HG03159 (cell line): ENCODE results near the gene MTM1.
A peak's percentile ranks its signal among the peaks of the same experiment; 100 is the strongest.

Experiments
- ATAC-seq: cut with Tn5 transposase; IDR thresholded peaks from one replicate; pipeline ENCODE4 v1.9.1; 2021; ENCODE audit warnings: mild to moderate bottlenecking, moderate library complexity; ENCODE audit not compliant: unreplicated experiment

MTM1 gene

DNA sequence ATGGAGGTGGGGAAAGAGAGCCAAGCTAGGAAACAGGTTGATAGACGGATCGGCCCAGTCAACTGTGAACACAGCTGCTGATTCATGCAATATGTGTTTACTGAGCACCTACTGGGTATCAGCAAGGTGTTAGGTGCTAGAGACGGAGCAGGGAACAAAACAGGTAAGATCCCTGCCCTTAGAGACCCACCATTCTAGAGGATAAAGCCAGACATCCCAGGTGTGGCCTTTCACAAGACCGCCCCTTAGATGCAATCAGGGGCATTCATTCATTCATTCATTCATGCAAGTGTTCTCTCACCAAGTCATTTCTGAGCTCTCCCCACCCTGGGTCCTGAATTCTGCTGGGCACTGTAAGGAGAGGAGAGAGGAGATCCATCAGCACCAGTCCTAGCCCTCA, 20.2 kb upstream of the MTM1 start:
- no peak for ATAC-seq

DNA sequence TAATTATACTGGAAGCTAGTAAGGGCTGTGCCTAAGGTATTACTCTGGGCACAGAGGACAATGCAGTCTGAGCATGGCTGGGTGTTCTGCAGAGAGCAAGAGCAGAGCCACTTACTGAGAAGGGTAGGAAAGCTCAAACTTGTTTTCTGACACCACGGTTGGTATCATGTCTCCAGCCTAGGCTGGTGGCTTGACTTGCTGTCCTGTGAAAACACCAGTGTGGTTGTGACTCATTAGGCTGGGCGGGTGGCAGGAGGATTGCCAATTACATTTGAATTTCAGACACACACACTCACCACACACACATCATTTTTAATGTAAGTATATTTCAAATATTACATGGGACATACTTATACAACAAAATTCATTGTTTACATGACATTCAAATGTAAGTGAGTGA, 19.7 kb upstream of the MTM1 start:
- no peak for ATAC-seq

DNA sequence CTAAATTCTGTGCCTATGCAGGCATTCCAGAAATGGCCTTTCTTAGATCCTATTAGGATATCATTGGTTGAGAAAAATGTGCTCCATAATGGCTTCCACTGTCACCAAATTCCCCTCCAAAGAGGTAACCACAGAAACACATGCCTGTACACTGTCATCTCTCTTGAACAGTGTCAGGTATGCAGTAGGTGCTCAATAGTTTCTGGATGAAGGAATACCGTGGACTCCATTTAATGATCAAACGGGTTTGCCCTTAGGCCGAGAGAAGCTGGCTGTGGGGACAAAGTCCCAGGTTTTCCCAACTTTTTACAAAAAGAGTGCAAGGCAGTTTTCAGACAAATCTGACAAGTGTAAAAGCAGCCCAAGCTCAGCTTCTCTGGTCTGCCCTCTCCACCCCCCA, 16.5 kb upstream of the MTM1 start:
- ATAC-seq: no peak

- ATAC-seq: no peak
These were observed 10.0 kb upstream of the MTM1 start for GRCh38 chrX:150558424-150558823.

- ATAC-seq: no peak
These were observed 3.6 kb upstream of the MTM1 start for GRCh38 chrX:150564838-150565237.

DNA sequence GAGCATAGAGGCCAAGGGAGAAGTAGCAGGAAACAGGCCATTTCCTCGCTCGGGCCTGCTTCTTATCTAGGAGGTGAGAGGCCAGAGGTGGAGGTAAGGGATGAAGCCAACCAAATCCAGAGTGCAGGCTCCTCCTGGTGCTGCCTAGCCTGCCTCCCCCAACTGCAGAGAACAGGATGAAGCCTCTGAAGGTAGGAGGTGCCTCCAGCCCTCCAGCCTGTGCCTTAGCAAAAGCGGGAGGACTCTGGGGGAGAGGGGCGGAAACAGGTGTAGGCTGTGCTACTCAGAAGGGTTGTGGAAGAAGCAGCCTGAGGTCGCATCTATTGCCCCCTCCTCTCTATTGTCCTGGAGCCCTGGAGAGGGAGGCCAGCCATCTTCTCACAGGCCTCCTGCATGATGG, 2.9 kb upstream of the MTM1 start:
- ATAC-seq: no peak

GRCh38 chrX:150566734-150567182, 1.7 kb upstream of the MTM1 start:
- ATAC-seq: no peak

DNA sequence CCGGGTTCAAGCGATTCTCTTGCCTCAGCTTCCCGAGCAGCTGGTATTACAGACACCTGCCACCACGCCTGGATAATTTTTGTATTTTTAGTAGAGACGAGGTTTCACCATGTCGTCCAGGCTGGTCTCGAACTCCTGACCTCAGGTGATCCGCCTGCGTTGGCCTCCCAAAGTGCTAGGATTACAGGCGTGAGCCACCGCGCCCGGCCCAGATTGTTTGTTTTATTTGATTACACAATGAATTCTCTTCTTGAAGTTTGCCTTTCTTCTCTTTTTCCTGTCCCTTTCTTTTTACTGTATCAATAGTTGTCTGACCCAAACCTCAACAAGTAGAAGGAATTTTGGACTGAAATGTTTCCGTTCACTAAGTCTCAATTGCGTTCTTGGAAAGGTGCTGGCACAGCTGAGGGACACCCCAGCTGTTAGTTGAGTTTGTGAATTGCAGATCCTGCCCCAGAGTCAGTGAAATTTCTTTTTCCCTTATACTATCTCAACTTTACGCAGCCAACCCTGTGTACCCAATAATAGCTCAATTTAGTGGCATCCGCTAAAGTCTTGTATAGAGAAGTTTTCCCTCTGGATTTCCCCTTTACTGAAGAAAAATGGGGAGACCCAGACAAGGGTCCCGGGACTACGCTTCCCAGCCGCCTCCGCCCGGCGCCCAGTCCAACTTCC, 639 bp upstream of the MTM1 start:
- no peak for ATAC-seq

GRCh38 chrX:150569155-150569477, 695 bp downstream of the MTM1 start:
- ATAC-seq: peak; percentile 33

- no peak for ATAC-seq
These were observed 2.1 kb downstream of the MTM1 start for GRCh38 chrX:150570512-150570911.

GRCh38 chrX:150572206-150572605, 3.8 kb downstream of the MTM1 start:
- no peak for ATAC-seq

DNA sequence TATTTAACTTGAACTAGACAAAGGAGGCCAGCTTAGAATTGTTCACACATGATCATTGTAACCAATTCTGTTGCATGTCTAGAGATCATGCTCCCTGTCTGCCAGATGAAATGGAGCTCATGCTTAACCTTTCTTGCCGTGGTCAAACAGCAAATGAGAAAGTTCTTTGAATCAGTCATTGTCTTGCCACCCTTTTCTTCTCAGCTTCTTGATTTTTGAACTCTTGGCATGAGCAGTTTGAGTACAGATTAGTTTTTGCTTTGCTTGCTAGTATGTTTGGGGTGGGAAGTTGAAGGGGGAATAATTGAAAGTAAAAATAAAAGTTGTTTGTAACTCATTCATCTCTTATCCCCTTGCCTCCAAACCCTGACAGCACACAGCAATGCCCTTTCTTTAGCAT, 4.7 kb downstream of the MTM1 start:
- ATAC-seq: no peak

GRCh38 chrX:150573702-150574101, 5.3 kb downstream of the MTM1 start:
- ATAC-seq: no peak

GRCh38 chrX:150574559-150575418, 6.4 kb downstream of the MTM1 start:
- ATAC-seq: peak; percentile 50

- no peak for ATAC-seq
These were observed 7.0 kb downstream of the MTM1 start for GRCh38 chrX:150575419-150575814.

DNA sequence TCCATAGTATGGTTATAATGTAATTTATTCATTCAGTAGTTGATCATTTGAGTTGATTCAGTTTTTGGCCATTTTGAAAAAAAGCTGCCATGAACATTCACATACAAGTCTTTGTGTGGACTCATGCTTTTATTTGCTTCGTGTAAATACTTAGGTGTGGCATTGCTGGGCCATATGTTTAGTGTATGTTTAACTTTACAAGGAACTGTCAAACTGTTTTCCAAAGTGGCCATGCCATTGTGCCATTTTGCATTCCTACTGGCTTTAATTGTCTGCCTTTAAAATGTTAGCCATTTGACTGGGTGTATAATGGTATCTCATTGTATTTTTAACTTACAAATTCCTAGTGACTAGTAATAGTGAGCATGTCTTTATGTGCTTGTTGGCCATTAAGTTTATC, 8.8 kb downstream of the MTM1 start:
- no peak for ATAC-seq

DNA sequence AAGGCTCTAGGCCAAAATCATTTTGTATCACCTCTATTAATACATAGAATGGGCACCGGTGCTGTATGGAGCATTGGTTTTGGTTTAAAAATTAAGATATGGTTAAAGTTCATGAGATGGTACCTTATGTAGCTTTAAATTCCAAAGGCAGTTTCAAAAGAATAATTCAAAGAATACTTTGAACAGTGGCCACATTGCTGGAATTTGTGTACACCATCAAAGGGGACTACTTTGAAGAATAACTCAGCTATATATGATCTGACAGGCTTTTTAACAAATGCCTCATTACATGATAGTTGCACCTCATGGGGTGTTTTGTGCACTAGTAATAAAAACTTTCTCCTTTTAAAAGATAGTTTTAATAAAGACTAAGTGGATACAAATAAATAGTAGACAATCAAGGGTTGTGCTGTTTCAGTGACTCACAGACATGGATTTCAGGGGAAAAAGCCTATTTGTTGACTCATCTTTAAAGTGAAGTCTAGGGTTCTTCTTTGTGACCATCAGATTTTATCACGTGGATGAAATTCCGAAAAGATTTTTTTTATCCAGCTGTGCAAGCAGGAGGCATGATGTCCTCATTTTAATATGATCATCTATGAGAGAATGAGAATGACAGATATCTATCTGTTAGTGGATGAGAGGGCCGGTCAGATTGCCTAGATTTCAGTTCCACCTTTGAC, 12.8 kb downstream of the MTM1 start:
- ATAC-seq: no peak

DNA sequence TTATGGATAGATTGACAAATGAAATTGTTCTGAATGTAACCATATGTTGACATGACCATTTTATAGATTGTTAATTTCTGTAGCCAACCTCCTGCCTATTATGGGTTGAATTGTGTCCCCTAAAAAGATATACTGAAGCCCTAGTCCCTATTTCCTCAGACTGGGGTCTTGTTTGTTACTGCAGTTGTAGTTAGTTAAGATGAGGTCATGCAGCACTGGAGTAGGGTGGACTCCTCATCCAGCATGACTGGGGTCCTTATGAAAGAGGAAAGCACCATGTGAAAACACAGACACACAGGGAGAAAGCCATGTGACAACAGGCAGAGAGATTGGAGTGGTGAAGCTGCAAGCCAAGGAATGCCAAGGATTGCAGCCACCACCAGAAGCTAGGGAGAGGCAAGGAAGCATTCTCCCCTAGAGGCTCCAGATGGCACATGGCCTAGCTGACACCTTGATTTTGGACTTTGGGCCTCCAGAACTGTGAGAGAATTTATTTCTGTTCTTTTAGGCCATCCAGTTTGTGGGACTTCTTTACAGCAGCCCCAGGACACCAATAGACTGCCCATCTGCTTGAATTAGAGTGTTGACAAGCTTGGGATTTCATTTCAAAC, 14.0 kb downstream of the MTM1 start:
- ATAC-seq: no peak

DNA sequence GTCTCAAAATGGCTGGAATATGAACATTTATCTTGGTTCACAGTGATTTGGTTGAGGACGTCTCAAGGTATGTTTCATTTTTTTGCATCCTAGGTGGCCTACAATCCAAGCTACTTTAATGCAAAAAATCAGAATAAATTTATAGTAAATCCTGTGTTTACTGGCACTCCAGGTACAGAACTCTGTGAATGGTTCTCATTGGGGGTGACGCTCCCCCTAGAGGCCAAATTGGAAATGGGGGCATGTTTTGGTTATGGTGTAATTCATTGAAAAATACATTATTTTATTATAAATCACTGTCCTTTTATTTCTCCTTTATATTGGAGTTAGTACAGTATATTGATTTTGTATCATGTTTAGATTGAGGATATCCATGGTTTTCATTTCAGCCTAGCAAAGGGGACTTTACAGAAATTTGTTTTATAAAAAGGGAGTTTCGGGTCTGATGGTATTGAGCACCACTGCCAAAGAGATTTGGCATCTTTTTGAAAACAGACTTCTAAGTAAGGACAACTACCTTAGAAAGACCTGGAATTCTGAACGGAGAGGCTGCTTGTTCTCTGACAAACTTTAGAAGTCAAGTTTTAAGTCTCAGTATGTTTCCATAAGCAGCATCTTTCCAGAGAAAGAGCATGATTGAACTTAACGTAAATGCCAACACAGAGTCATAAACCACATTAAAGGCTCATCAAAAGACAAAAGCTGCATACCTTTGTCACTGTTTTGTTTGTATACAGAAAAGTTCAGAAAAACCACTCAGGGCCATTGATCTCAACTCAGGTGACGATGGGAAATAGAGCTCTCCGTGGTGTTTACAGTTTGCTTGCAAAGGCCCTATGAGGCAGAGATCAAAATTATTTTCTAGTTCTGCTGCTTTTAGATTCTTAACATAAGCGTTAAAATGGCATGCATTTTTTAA, 19.4 kb downstream of the MTM1 start:
- ATAC-seq: no peak

DNA sequence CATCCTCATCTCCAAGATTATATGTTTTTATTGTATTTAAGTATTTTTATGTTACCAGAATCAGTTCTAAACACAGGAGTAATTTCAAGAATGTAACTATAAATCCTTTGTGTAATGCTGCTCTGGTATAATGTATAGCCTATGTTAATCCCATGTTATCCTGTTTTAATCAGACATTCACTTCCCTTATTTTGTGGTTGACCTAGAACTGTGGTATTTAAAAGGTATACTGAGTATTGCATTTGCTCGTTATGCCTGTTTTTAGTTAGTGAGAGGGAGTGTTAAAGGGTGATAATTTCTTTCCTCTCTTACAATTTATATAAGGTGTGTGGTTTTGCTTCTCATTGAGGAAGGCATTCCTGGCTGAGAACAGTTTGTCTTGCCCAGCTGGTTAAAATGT, 26.2 kb downstream of the MTM1 start:
- no peak for ATAC-seq

DNA sequence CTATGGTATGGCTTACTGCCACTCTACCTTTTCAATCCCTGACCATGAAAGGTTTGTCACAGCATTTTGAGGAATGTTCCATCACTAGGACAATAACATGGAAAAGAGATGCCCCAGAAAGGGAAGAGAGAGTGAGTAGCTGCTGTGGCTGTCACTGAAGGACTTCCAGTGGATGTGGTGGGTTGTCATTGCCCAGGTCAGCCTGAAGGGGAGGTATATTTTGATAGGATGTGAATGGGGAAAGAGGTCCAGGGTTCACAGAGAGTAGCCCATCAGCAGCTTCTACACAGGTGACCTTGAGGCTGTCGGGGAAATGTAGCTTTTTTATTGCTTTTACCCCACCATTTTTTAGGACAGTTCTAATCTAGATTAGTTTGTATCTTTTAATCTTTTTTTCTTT, 30.8 kb downstream of the MTM1 start:
- ATAC-seq: no peak
